Type B pancreatic cell (in vitro differentiated cells): Measurements from ENCODE around the gene COPS9. TPM values are rescaled to one million over a fixed set of nuclear protein-coding genes. Genes with fewer than 3 reads are reported as not detected.

ENCODE experiments used
- DNase-seq: peaks from one replicate; pipeline ENCODE4 v3.0.0; 2021; ENCODE audit warnings: mixed read lengths; ENCODE audit not compliant: unreplicated experiment; ENCODE audit errors: extremely low spot score
- H3K27ac Mint-ChIP-seq: 2 replicates; pipeline ENCODE4 v1.8.0; 2021; ENCODE audit warnings: mild to moderate bottlenecking, mixed read lengths
- H3K27me3 Mint-ChIP-seq: 2 replicates; pipeline ENCODE4 v1.8.0; 2021; ENCODE audit warnings: mixed read lengths
- H3K36me3 Mint-ChIP-seq: 2 replicates; pipeline ENCODE4 v1.8.0; 2021; ENCODE audit warnings: mixed read lengths
- H3K4me1 Mint-ChIP-seq: one replicate; pipeline ENCODE4 v1.8.0; 2021; ENCODE audit warnings: mixed read lengths; ENCODE audit not compliant: unreplicated experiment
- H3K4me3 Mint-ChIP-seq: 2 replicates; pipeline ENCODE4 v1.8.0; 2021; ENCODE audit warnings: mild to moderate bottlenecking, mixed read lengths
- H3K9me3 Mint-ChIP-seq: 2 replicates; pipeline ENCODE4 v1.8.0; 2021; ENCODE audit warnings: mixed read lengths
- CTCF ChIP-seq: fragments of 200-600 bp; sonication (generic); conservative IDR thresholded peaks from 2 replicates; pipeline ENCODE4 v1.5.0; 2021; ENCODE audit warnings: antibody characterized with exemption, mild to moderate bottlenecking
- total RNA-seq: library from RNA; stranded (reverse); gene quantifications from 2 replicates; pipeline ENCODE4 v1.2.1, GENCODE V29; 2021; ENCODE audit warnings: low replicate concordance

COPS9 gene
- total RNA-seq, 1 donor from 2014 or later, result 131 TPM

- peaks cover 6% of the 10 kb centered on the region for H3K36me3 Mint-ChIP-seq
- no peak for DNase-seq
- no peaks in the 10 kb centered on the region for H3K4me1 Mint-ChIP-seq
- H3K27ac Mint-ChIP-seq, result no peak overlapping the region
- H3K27me3 Mint-ChIP-seq, result peaks cover 6% of the 10 kb centered on the region
- TF ChIP-seq CTCF, result no peak
- H3K4me3 Mint-ChIP-seq, result no peak overlapping the region
- H3K9me3 Mint-ChIP-seq, result no peaks in the 10 kb centered on the region
Observed at GRCh38 chr2:240123821-240124650, 12.1 kb downstream of the COPS9 start.

DNA sequence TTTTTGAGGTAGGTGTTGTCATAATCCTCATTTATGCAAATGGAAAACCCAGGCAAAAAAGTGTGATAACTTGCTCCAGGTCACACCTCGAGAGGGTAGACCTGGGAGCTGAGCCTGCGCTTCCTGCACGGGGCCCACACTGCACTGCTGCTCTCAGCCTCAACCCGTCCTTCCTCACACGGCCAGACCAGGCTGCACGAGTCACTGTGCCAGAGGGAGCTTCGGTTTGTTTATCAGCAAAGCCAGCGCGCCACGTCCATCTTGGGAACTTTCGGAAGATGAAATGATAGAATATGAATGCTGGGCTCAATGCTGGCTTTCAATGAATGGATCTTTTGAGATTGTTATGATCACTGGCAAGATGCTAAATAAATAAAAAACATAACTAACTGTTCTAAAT lies 14.4 kb downstream of the COPS9 start:
- no peak for TF ChIP-seq CTCF
- Mint-ChIP-seq H3K4me3 (no peak overlapping the region), H3K27me3 (peaks cover 6% of the 10 kb centered on the region), H3K9me3 (no peaks in the 10 kb centered on the region), H3K36me3 (peaks cover 4% of the 10 kb centered on the region), H3K4me1 (no peaks in the 10 kb centered on the region), H3K27ac (no peak overlapping the region)
- no peak for DNase-seq

DNA sequence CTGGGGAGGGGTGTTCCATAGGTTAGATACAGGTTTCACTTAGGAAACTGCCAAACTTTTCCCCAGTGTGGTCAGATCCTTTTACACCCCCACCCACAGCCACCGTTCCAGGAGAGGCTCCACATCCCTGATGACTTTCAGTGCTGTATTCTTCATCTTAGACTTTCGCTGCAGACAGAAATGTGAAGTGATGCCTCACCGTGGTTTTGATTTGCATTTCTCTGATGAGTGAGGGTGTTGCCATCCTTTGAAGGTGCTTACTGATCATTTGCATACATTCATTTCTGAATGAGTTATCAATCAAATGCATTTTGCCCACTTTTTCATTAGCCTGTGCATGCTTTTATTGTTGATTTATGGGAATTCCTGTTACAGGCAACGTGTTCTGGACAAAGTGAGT lies 14.9 kb downstream of the COPS9 start:
- H3K27me3 Mint-ChIP-seq, result peaks cover 9% of the 10 kb centered on the region
- no peak overlapping the region for H3K4me3 Mint-ChIP-seq
- no peaks in the 10 kb centered on the region for H3K36me3 Mint-ChIP-seq
- no peaks in the 10 kb centered on the region for H3K4me1 Mint-ChIP-seq
- H3K27ac Mint-ChIP-seq, result no peak overlapping the region
- no peak for TF ChIP-seq CTCF
- H3K9me3 Mint-ChIP-seq, result no peaks in the 10 kb centered on the region
- no peak for DNase-seq

DNA sequence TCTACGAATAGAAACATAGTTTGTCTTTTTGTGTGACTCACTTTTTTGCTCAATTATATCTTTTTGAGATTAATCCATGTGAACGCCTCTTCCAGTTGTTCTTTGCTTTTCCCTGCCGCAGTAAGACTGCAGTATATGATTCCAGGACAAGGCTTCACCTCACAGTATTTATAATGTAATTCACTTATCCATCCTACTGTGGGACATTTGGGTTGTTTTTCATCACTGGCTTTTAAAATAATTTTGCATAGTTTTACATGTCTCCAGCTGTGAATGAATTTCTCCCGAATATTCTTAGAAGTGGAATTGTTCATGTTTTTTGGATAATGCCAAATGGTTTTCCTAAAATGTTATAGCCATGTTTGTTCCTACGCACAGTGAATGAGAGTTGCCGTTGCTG lies 21.9 kb downstream of the COPS9 start:
- no peak for TF ChIP-seq CTCF
- Mint-ChIP-seq H3K9me3 (no peaks in the 10 kb centered on the region), H3K27me3 (peaks cover 47% of the 10 kb centered on the region), H3K36me3 (no peaks in the 10 kb centered on the region), H3K4me1 (no peaks in the 10 kb centered on the region), H3K4me3 (no peak overlapping the region), H3K27ac (no peak overlapping the region)
- no peak for DNase-seq

DNA sequence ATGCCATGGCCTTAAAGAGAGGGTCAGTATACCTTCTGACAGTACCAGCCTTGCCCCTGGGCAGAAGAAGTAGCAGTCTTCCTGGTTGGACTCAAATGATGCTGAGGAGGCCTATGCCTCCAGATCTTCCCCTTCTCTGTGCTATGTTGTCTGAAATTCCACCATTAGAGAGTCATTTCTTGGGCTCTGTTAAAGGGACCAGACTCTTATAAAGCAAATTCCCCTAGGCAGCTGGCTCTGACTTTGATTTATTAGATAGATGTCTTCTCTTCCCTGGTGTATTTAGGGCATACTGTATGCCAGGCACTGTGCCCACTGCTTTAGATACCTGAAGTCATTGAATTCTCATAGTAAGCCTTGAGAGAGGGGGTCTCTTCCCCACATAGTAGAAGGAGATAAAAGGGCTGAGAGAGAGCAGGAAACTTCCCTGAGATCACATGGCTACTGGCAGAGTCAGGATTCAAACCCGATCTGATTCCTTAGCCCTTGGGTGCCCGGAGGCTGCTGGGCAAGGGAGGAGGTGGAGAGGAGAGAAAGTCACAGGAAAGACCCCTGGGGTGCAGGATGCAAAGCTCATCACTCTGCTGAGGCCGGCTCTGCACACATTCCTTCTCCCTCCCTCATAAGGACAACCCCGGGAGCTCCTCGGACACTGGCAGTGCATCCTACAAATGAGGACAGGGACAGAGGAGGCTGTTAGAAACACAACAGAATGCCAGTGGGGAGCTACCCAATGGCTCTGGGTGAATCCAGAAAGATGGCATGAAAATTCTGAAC lies 23.0 kb downstream of the COPS9 start:
- no peak for DNase-seq
- H3K9me3 Mint-ChIP-seq, result no peaks in the 10 kb centered on the region
- H3K4me3 Mint-ChIP-seq, result no peak overlapping the region
- no peak for TF ChIP-seq CTCF
- H3K27ac Mint-ChIP-seq, result no peak overlapping the region
- no peaks in the 10 kb centered on the region for H3K36me3 Mint-ChIP-seq
- H3K27me3 Mint-ChIP-seq, result peaks cover 51% of the 10 kb centered on the region
- H3K4me1 Mint-ChIP-seq, result no peaks in the 10 kb centered on the region
